Suprapubic skin (tissue), 4 donors: ENCODE data around the gene SPATC1L.

Source experiments
- CTCF ChIP-seq, 2 donors: fragments of 200-600 bp in 1 of 2; fragments of 450-650 bp in 1 of 2; sonication (generic) in 1 of 2; IDR thresholded peaks; one replicate each; pipeline ENCODE4 v1.5.1; 2016 to 2019; ENCODE audit warnings: antibody characterized with exemption in 2 of 2, mild to moderate bottlenecking in 1 of 2, moderate library complexity in 1 of 2
- POLR2A ChIP-seq, 2 donors: fragments of 450-650 bp; IDR thresholded peaks; one replicate each; pipeline ENCODE4 v1.6.1; 2017; ENCODE audit warnings: antibody characterized with exemption in 2 of 2, mild to moderate bottlenecking in 2 of 2, moderate library complexity in 2 of 2
- POLR2AphosphoS5 ChIP-seq, 3 donors: sonication (generic); formaldehyde crosslinking; IDR thresholded peaks; one replicate each; pipeline ENCODE4 v1.6.1; 2017; ENCODE audit warnings: antibody characterized with exemption in 3 of 3

GRCh38 chr21:46180778-46181391 lies 3.4 kb downstream of the SPATC1L start:
- TF ChIP-seq CTCF (IDR thresholded peaks at IDR 0.05) (no peak), POLR2AphosphoS5 (IDR thresholded peaks at IDR 0.05) (no peak), POLR2A (IDR thresholded peaks at IDR 0.05) (no peak)
